Medulla oblongata (tissue), 1 donor: ENCODE measurements around the gene SLC24A2.
A peak's percentile ranks its signal among the peaks of the same experiment; 100 is the strongest.
"Not testable (repeated sequence)": the region's sequence is repeated elsewhere in the genome, so short reads cannot be mapped to it uniquely, and the experiment has no call there.

Experiments used
- DNase-seq: peaks from one replicate; pipeline ENCODE4 v3.0.0-alpha.2; 2015; ENCODE audit errors: extremely low spot score

SLC24A2 gene

GRCh38 chr9:19788614-19789271 lies at the start of gene SLC24A2:
TSS of gene SLC24A2 (minus strand) at chr9:19789037.
- DNase-seq, result peak; percentile 64

GRCh38 chr9:19833331-19833730 lies 44.5 kb upstream of the SLC24A2 start:
- DNase-seq, result not testable (repeated sequence)

GRCh38 chr9:19830796-19831195 lies 42.0 kb upstream of the SLC24A2 start:
- no peak for DNase-seq

GRCh38 chr9:19828576-19829109 lies 39.8 kb upstream of the SLC24A2 start:
- no peak for DNase-seq

GRCh38 chr9:19816769-19817168 lies 27.9 kb upstream of the SLC24A2 start:
- no peak for DNase-seq

- no peak for DNase-seq
These were observed 23.4 kb upstream of the SLC24A2 start for GRCh38 chr9:19812194-19812593.

- no peak for DNase-seq
These were observed 20.8 kb upstream of the SLC24A2 start for GRCh38 chr9:19809422-19810269.

GRCh38 chr9:19807182-19807892 lies 18.5 kb upstream of the SLC24A2 start:
- no peak for DNase-seq

- DNase-seq, result no peak
These were observed 15.6 kb upstream of the SLC24A2 start for GRCh38 chr9:19804431-19804830.

GRCh38 chr9:19800884-19801283 lies 12.0 kb upstream of the SLC24A2 start:
- DNase-seq, result no peak

GRCh38 chr9:19799784-19800183 lies 10.9 kb upstream of the SLC24A2 start:
- DNase-seq, result no peak

GRCh38 chr9:19788152-19788551 lies 685 bp downstream of the SLC24A2 start:
- DNase-seq, result no peak

GRCh38 chr9:19787672-19788071 lies 1.2 kb downstream of the SLC24A2 start:
- peak; percentile 21 for DNase-seq

GRCh38 chr9:19785230-19785629 lies 3.6 kb downstream of the SLC24A2 start:
- peak; percentile 64 for DNase-seq

GRCh38 chr9:19784136-19784535 lies 4.7 kb downstream of the SLC24A2 start:
- peak; percentile 30 for DNase-seq

GRCh38 chr9:19783500-19783899 lies 5.3 kb downstream of the SLC24A2 start:
- DNase-seq, result no peak

GRCh38 chr9:19782005-19782404 lies 6.8 kb downstream of the SLC24A2 start:
- peak; percentile 72 for DNase-seq

- DNase-seq, result no peak
These were observed 7.6 kb downstream of the SLC24A2 start for GRCh38 chr9:19781240-19781639.

GRCh38 chr9:19771446-19771845 lies 17.4 kb downstream of the SLC24A2 start:
- no peak for DNase-seq

GRCh38 chr9:19770973-19771372 lies 17.9 kb downstream of the SLC24A2 start:
- no peak for DNase-seq

GRCh38 chr9:19769213-19769612 lies 19.6 kb downstream of the SLC24A2 start:
- DNase-seq, result no peak

GRCh38 chr9:19768798-19769197 lies 20.0 kb downstream of the SLC24A2 start:
- no peak for DNase-seq
